SU-DHL-6 (cell line): ENCODE data around the gene CTRB2.
"Not testable (repeated sequence)": the region's sequence is repeated elsewhere in the genome, so short reads cannot be mapped to it uniquely, and the experiment has no call there.

Experiments
- H2AFZ ChIP-seq: fragments of 200-600 bp; sonication (generic); 2 replicates; pipeline ENCODE4 v1.6.1; 2014; ENCODE audit warnings: low read depth, mild to moderate bottlenecking, moderate library complexity, mixed read lengths, antibody characterized with exemption, low read length; ENCODE audit not compliant: severe bottlenecking
- H3F3A ChIP-seq: fragments of 200-600 bp; shearing (Covaris generic); 2 replicates; pipeline ENCODE4 v1.6.0; 2016; ENCODE audit warnings: antibody characterized with exemption, mild to moderate bottlenecking; ENCODE audit not compliant: insufficient read depth
- H3K27ac ChIP-seq: fragments of 200-600 bp; sonication (generic); 2 replicates; pipeline ENCODE4 v1.5.1; 2016; ENCODE audit warnings: low read depth, mild to moderate bottlenecking, low read length, moderate library complexity, mixed read lengths
- H3K27me3 ChIP-seq: fragments of 200-600 bp; sonication (generic), shearing (Covaris generic); 2 replicates; pipeline ENCODE4 v1.6.0; 2014; ENCODE audit warnings: mild to moderate bottlenecking, low read length
- H3K36me3 ChIP-seq: fragments of 200-600 bp; sonication (generic); 2 replicates; pipeline ENCODE4 v1.6.1; 2014; ENCODE audit warnings: mild to moderate bottlenecking, low read length, mixed read lengths
- H3K4me2 ChIP-seq: fragments of 300-600, 200-600 bp; shearing (Covaris generic), sonication (generic); 2 replicates; pipeline ENCODE4 v1.6.0; 2014; ENCODE audit warnings: low read length, low read depth, mild to moderate bottlenecking; ENCODE audit not compliant: poor library complexity, severe bottlenecking
- H3K4me3 ChIP-seq: fragments of 200-600 bp; sonication (generic); 2 replicates; pipeline ENCODE4 v1.5.1; 2014; ENCODE audit warnings: antibody characterized with exemption, low read length, mild to moderate bottlenecking, mixed read lengths; ENCODE audit not compliant: insufficient read depth, poor library complexity, severe bottlenecking
- H3K79me2 ChIP-seq: fragments of 200-600 bp; sonication (generic); 2 replicates; pipeline ENCODE4 v1.6.1; 2014; ENCODE audit warnings: mild to moderate bottlenecking, low read length, moderate library complexity; ENCODE audit not compliant: insufficient read depth
- H3K9ac ChIP-seq: fragments of 200-600 bp; sonication (generic); 2 replicates; pipeline ENCODE4 v1.7.0; 2014; ENCODE audit warnings: mild to moderate bottlenecking, low read length
- H3K9me2 ChIP-seq: fragments of 200-600 bp; sonication (generic); replicated peaks from 2 replicates; pipeline ENCODE4 v1.6.1; 2014; ENCODE audit warnings: low read length; ENCODE audit not compliant: insufficient read depth
- H3K9me3 ChIP-seq: fragments of 200-600 bp; sonication (generic); 2 replicates; pipeline ENCODE4 v1.6.1; 2014; ENCODE audit warnings: low read length, mixed read lengths; ENCODE audit not compliant: insufficient read depth
- H4K20me1 ChIP-seq: fragments of 200-600 bp; sonication (generic); 2 replicates; pipeline ENCODE4 v1.6.1; 2014; ENCODE audit warnings: low read depth, mild to moderate bottlenecking, antibody characterized with exemption, low read length, moderate library complexity, mixed read lengths
- EZH2phosphoT487 ChIP-seq: fragments of 200-600 bp; sonication (generic), shearing (Covaris generic); conservative IDR thresholded peaks from 2 replicates; pipeline ENCODE4 v1.6.1; 2018; ENCODE audit warnings: mild to moderate bottlenecking, antibody characterized with exemption, low read length, moderate library complexity, mixed read lengths
- TF ChIP-seq, protein P1 (sequence below): fragments of 200-600 bp; sonication (generic); IDR thresholded peaks from one replicate; pipeline ENCODE4 v1.5.1; 2017; ENCODE audit warnings: antibody characterized with exemption, mild to moderate bottlenecking, low read length, moderate library complexity; ENCODE audit not compliant: insufficient read depth, poor library complexity, severe bottlenecking

Gene CTRB2

DNA sequence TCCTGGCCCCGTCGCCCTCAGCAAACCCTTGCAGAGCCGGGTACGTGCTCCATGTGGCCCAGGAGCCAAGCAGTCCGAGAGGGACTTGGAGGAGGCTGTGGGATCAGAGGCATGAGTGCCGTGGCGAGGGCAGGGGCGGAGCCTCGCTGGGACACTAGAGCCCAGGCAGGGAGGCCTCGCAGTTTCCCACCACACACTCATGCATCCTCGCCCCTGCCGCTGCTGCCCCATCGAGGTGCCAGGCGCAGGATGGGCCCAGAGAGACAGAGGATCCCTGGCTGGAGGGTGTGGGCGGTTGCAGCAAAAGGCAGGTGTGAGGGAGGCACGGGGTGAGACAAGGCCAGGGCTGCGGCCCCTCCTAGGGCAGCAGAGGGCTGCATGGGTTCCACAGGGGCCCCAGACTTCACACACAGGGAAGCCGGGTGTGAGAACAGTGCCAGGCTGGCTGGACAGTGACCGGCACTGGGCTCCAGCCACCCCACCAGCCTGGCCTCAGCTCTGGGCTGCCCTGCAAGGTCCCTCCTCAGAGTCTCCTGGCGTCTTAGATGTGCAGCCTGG is 36.8 kb upstream of the CTRB2 start:
- no peak overlapping the region for H3K27ac ChIP-seq
- no peak overlapping the region for H2AFZ ChIP-seq
- H3K4me2 ChIP-seq = no peak overlapping the region
- H3K9ac ChIP-seq = no peak overlapping the region
- H3K9me3 ChIP-seq = no peaks in the 10 kb centered on the region
- H3K27me3 ChIP-seq = no peaks in the 10 kb centered on the region
- H3F3A ChIP-seq = no peaks in the 10 kb centered on the region
- no peaks in the 10 kb centered on the region for H3K9me2 ChIP-seq
- no peak overlapping the region for H3K4me3 ChIP-seq
- H3K79me2 ChIP-seq = no peaks in the 10 kb centered on the region
- no peaks in the 10 kb centered on the region for H4K20me1 ChIP-seq
- TF ChIP-seq EZH2phosphoT487 = no peak
- TF ChIP-seq, protein P1, sequence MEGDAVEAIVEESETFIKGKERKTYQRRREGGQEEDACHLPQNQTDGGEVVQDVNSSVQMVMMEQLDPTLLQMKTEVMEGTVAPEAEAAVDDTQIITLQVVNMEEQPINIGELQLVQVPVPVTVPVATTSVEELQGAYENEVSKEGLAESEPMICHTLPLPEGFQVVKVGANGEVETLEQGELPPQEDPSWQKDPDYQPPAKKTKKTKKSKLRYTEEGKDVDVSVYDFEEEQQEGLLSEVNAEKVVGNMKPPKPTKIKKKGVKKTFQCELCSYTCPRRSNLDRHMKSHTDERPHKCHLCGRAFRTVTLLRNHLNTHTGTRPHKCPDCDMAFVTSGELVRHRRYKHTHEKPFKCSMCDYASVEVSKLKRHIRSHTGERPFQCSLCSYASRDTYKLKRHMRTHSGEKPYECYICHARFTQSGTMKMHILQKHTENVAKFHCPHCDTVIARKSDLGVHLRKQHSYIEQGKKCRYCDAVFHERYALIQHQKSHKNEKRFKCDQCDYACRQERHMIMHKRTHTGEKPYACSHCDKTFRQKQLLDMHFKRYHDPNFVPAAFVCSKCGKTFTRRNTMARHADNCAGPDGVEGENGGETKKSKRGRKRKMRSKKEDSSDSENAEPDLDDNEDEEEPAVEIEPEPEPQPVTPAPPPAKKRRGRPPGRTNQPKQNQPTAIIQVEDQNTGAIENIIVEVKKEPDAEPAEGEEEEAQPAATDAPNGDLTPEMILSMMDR = no peak
- no peaks in the 10 kb centered on the region for H3K36me3 ChIP-seq

DNA sequence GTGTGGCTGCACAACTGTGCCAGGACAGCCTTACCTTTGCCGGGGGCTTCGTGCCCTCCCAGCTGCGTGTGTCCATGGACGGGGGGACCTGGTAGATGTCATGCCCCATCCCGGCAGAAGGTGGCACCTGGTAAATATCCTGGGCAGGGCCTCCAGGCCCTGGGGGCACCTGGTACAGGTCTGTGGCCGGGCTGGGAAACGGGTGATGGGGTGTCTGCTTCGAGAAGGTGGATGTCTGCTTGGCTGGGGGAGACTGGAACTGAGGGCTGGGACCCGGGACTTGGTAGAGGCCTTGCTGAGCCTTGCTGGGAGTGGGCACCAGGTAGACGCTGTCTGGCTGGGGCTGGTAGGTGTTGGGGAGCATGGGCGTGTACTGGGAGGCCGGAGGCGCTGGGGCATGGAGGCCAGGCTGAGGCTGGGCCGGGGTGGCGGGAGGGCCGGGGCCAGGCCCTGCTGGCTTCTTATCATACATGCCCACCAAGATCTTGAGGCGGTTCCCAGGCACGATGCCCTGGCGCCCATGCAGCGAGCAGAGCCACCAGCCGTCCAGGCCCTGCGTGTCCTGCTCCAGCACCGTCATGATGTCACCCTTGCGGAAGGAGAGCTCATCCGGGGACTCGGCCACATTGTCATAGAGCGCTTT is 35.6 kb upstream of the CTRB2 start:
- not testable (repeated sequence) for H3K9me2 ChIP-seq, H3K9ac ChIP-seq, H3K79me2 ChIP-seq, H3K4me3 ChIP-seq, H3K27me3 ChIP-seq, H3K9me3 ChIP-seq, H2AFZ ChIP-seq, H3K36me3 ChIP-seq, H3K4me2 ChIP-seq, H4K20me1 ChIP-seq, H3F3A ChIP-seq, H3K27ac ChIP-seq

DNA sequence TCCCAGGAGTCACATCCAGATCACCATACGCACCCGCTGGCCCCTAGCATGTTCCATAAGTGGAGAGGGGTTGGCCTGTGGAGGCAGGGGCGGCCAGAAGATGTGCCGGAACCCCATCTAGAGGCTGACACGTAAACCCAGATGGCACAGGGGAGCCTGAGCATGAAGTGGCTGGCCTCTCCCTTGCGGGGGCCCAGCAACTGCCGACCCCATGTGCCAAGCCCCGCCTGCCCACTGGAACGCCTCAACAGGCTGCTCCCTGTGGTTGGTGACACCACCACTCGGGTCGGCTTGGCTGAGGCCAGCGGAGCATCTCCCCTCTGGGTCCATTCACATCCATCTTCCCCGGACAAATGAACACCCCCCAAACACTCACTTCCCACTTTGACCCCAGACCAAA is 35.0 kb upstream of the CTRB2 start:
- Histone ChIP-seq H3F3A (no peaks in the 10 kb centered on the region), H3K27ac (no peak overlapping the region), H3K9ac (no peak overlapping the region), H3K36me3 (no peaks in the 10 kb centered on the region), H3K4me3 (no peak overlapping the region), H3K9me3 (no peaks in the 10 kb centered on the region), H2AFZ (no peak overlapping the region), H3K27me3 (no peaks in the 10 kb centered on the region), H4K20me1 (no peaks in the 10 kb centered on the region), H3K79me2 (no peaks in the 10 kb centered on the region), H3K4me2 (no peak overlapping the region), H3K9me2 (no peaks in the 10 kb centered on the region)
- TF ChIP-seq EZH2phosphoT487 = no peak
- TF ChIP-seq, protein P1 = no peak

DNA sequence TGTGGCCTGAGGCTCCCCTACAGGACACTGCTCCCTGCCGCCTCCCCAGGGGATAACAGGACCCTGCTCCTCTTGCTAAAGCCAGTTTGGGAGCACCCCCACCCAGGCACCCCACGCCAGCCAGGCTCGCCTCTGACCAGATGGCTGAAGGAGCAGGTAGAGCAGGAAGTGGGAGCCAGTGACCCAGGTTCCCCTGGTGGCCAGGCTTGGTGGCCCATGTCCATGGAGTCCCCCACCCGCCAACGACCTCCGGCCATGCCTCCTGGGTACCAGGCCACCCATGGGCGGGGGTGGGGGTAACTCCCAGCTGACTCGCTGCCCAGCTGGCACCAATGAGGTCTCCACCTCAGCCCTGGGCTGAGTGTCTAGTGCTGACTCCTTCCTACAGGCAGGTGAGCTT is 34.5 kb upstream of the CTRB2 start:
- H3K4me3 ChIP-seq = no peak overlapping the region
- TF ChIP-seq, protein P1 = no peak
- TF ChIP-seq EZH2phosphoT487 = no peak
- no peak overlapping the region for H3K27ac ChIP-seq
- no peaks in the 10 kb centered on the region for H3K9me3 ChIP-seq
- H3K9me2 ChIP-seq = no peaks in the 10 kb centered on the region
- H3F3A ChIP-seq = no peaks in the 10 kb centered on the region
- no peaks in the 10 kb centered on the region for H3K27me3 ChIP-seq
- H3K36me3 ChIP-seq = no peaks in the 10 kb centered on the region
- no peak overlapping the region for H3K4me2 ChIP-seq
- H3K79me2 ChIP-seq = no peaks in the 10 kb centered on the region
- no peak overlapping the region for H3K9ac ChIP-seq
- H2AFZ ChIP-seq = no peak overlapping the region
- H4K20me1 ChIP-seq = no peaks in the 10 kb centered on the region

DNA sequence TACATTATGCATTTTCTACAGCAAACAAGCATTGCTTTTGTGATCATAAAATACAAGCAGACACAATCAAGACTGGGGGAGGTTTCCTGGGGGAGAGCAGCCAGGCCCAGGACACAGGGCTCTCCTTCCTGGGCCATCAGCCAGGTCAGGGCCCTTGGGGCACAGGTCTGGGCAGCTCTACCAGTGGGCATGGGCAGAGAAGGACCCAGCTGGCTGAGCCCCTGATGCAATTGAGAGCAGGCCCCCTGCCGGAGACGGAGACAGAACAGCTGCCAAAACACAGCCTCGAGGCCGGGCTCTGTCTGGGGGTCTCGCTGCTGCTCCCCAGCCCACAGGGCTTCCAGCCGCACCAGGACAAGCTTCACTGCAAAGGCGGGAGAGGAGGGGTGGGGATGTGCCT is 33.7 kb upstream of the CTRB2 start:
- not testable (repeated sequence) for H3K79me2 ChIP-seq, H3K36me3 ChIP-seq, H3K9me2 ChIP-seq, H3K4me3 ChIP-seq, H3K27ac ChIP-seq, H3F3A ChIP-seq, H4K20me1 ChIP-seq, H3K27me3 ChIP-seq, H3K9me3 ChIP-seq, H3K9ac ChIP-seq, H3K4me2 ChIP-seq, H2AFZ ChIP-seq
